Sigmoid colon (tissue), 4 donors: ENCODE data around the gene OPCML.

Source experiments
- CTCF ChIP-seq, 4 experiments: fragments of 450-650 bp in 3 of 4; fragments of 200-600 bp in 1 of 4; IDR thresholded peaks; one replicate each; pipeline ENCODE4 v1.5.1; 2016 to 2019; ENCODE audit warnings: antibody characterized with exemption in 4 of 4, mild to moderate bottlenecking in 3 of 4, moderate library complexity in 2 of 4
- EP300 ChIP-seq, 4 donors: sonication (generic); formaldehyde crosslinking; IDR thresholded peaks; one replicate each; pipeline ENCODE4 v1.6.1; 2017; ENCODE audit warnings: antibody characterized with exemption in 4 of 4
- POLR2AphosphoS5 ChIP-seq, 4 donors: sonication (generic); formaldehyde crosslinking; IDR thresholded peaks; one replicate each; pipeline ENCODE4 v1.6.1; 2017; ENCODE audit warnings: antibody characterized with exemption in 4 of 4

GRCh38 chr11:133518702-133519264 is 13.5 kb downstream of the OPCML start:
- TF ChIP-seq CTCF (IDR thresholded peaks at IDR 0.05) (no peak), EP300 (IDR thresholded peaks at IDR 0.05) (no peak), POLR2AphosphoS5 (IDR thresholded peaks at IDR 0.05) (no peak)
